ENCODE measurements around the gene PYGB.

PYGB gene

GRCh38 chr20:25273046-25273445, 25.2 kb downstream of the PYGB start:
- Mint-ChIP-seq H3K36me3 (peaks cover 17% of the 10 kb centered on the region), H3K9me3 (no peaks in the 10 kb centered on the region)
- CTCF ChIA-PET, result no interaction called here

GRCh38 chr20:25273541-25274358, 25.9 kb downstream of the PYGB start:
- Mint-ChIP-seq H3K27me3 (no peaks in the 10 kb centered on the region), H3K4me1 (no peaks in the 10 kb centered on the region), H3K27ac (no peak overlapping the region), H3K4me3 (no peak overlapping the region), H3K36me3 (peaks cover 17% of the 10 kb centered on the region), H3K9me3 (no peaks in the 10 kb centered on the region)
- DNase-seq, result peak; percentile 9
- CTCF ChIA-PET, result no interaction called here

More at GRCh38 chr20:25273046-25273445, 25.2 kb downstream of the PYGB start:
- H3K4me3 Mint-ChIP-seq, result no peak overlapping the region
- no peaks in the 10 kb centered on the region for H3K27me3 Mint-ChIP-seq
- peak; percentile 9 for DNase-seq
- H3K27ac Mint-ChIP-seq, result no peak overlapping the region
- no peaks in the 10 kb centered on the region for H3K4me1 Mint-ChIP-seq

- CTCF ChIA-PET, result no interaction called here
- DNase-seq, result peak; percentile 18
- no peak overlapping the region for H3K27ac Mint-ChIP-seq
- H3K4me1 Mint-ChIP-seq, result no peaks in the 10 kb centered on the region
- no peaks in the 10 kb centered on the region for H3K9me3 Mint-ChIP-seq
- peaks cover 15% of the 10 kb centered on the region for H3K36me3 Mint-ChIP-seq
- no peak overlapping the region for H3K4me3 Mint-ChIP-seq
- no peaks in the 10 kb centered on the region for H3K27me3 Mint-ChIP-seq
Observed at GRCh38 chr20:25274481-25274880, 26.6 kb downstream of the PYGB start.

- DNase-seq, result peak; percentile 16
- CTCF ChIA-PET, result no interaction called here
- Mint-ChIP-seq H3K27ac (no peak overlapping the region), H3K4me1 (no peaks in the 10 kb centered on the region), H3K4me3 (no peak overlapping the region), H3K9me3 (no peaks in the 10 kb centered on the region), H3K36me3 (peaks cover 10% of the 10 kb centered on the region), H3K27me3 (no peaks in the 10 kb centered on the region)
Observed at GRCh38 chr20:25274891-25275812, 27.3 kb downstream of the PYGB start.

- DNase-seq, result peak; percentile 13
- Mint-ChIP-seq H3K27me3 (no peaks in the 10 kb centered on the region), H3K9me3 (no peaks in the 10 kb centered on the region), H3K4me3 (no peak overlapping the region), H3K36me3 (peaks cover 10% of the 10 kb centered on the region), H3K27ac (peak overlapping the region; percentile 42), H3K4me1 (no peaks in the 10 kb centered on the region)
- CTCF ChIA-PET, result no interaction called here
Observed at GRCh38 chr20:25275813-25276532, 28.1 kb downstream of the PYGB start.

GRCh38 chr20:25276533-25277050, 28.7 kb downstream of the PYGB start:
- Mint-ChIP-seq H3K4me3 (no peak overlapping the region), H3K27me3 (no peaks in the 10 kb centered on the region), H3K36me3 (peaks cover 10% of the 10 kb centered on the region), H3K4me1 (peaks cover under 1% of the 10 kb centered on the region), H3K9me3 (no peaks in the 10 kb centered on the region), H3K27ac (no peak overlapping the region)
- CTCF ChIA-PET, result no interaction called here
- DNase-seq, result peak; percentile 16

- Mint-ChIP-seq H3K27me3 (no peaks in the 10 kb centered on the region), H3K27ac (no peak overlapping the region), H3K4me1 (peaks cover 7% of the 10 kb centered on the region), H3K36me3 (peaks cover 8% of the 10 kb centered on the region), H3K9me3 (no peaks in the 10 kb centered on the region), H3K4me3 (no peak overlapping the region)
- peak; percentile 6 for DNase-seq
- CTCF ChIA-PET, result no interaction called here
Observed at GRCh38 chr20:25277051-25277801, 29.3 kb downstream of the PYGB start.

GRCh38 chr20:25277941-25278521, 30.1 kb downstream of the PYGB start:
- DNase-seq, result peak; percentile 14
- no peaks in the 10 kb centered on the region for H3K27me3 Mint-ChIP-seq
- H3K9me3 Mint-ChIP-seq, result no peaks in the 10 kb centered on the region
- CTCF ChIA-PET, result no interaction called here
- H3K27ac Mint-ChIP-seq, result no peak overlapping the region
- peaks cover 13% of the 10 kb centered on the region for H3K4me1 Mint-ChIP-seq
- peaks cover 10% of the 10 kb centered on the region for H3K36me3 Mint-ChIP-seq
- H3K4me3 Mint-ChIP-seq, result no peak overlapping the region

- Mint-ChIP-seq H3K4me3 (no peak overlapping the region), H3K27ac (no peak overlapping the region), H3K4me1 (peaks cover 13% of the 10 kb centered on the region), H3K36me3 (peaks cover 10% of the 10 kb centered on the region), H3K9me3 (no peaks in the 10 kb centered on the region), H3K27me3 (no peaks in the 10 kb centered on the region)
- CTCF ChIA-PET, result no interaction called here
- DNase-seq, result peak; percentile 16
Observed at GRCh38 chr20:25278636-25279361, 30.9 kb downstream of the PYGB start.

- Mint-ChIP-seq H3K4me1 (peaks cover 13% of the 10 kb centered on the region), H3K27ac (no peak overlapping the region), H3K9me3 (no peaks in the 10 kb centered on the region), H3K4me3 (no peak overlapping the region), H3K36me3 (peaks cover 12% of the 10 kb centered on the region), H3K27me3 (no peaks in the 10 kb centered on the region)
- CTCF ChIA-PET, result no interaction called here
- peak; percentile 13 for DNase-seq
Observed at GRCh38 chr20:25279403-25279802, 31.5 kb downstream of the PYGB start.

- peak; percentile 13 for DNase-seq
- Mint-ChIP-seq H3K4me3 (no peak overlapping the region), H3K27me3 (no peaks in the 10 kb centered on the region), H3K4me1 (peaks cover 13% of the 10 kb centered on the region), H3K9me3 (no peaks in the 10 kb centered on the region), H3K36me3 (peaks cover 13% of the 10 kb centered on the region), H3K27ac (no peak overlapping the region)
- CTCF ChIA-PET, result no interaction called here
Observed at GRCh38 chr20:25280051-25280573, 32.2 kb downstream of the PYGB start.

GRCh38 chr20:25280574-25281535, 33.0 kb downstream of the PYGB start:
- peak; percentile 18 for DNase-seq
- H3K27ac Mint-ChIP-seq, result peak overlapping the region; percentile 58
- CTCF ChIA-PET, result interaction anchor here (1.7 kb wide), 1 partner anchor 15 kb away, joined by 7 read pairs; no protein-coding TSS in a partner anchor
- no peaks in the 10 kb centered on the region for H3K27me3 Mint-ChIP-seq
- H3K4me3 Mint-ChIP-seq, result no peak overlapping the region
- H3K4me1 Mint-ChIP-seq, result peaks cover 13% of the 10 kb centered on the region
- H3K36me3 Mint-ChIP-seq, result peaks cover 18% of the 10 kb centered on the region
- H3K9me3 Mint-ChIP-seq, result no peaks in the 10 kb centered on the region

Data from activated naive CD4-positive, alpha-beta T cell treated with anti-CD3 and anti-CD28 coated beads, Interleukin-2, amount 10 ng/mL, durations not matched to agents 7 days and 5 days (primary cell).